IMR-90 (cell line): ENCODE results near the gene GZMM. TPM values are rescaled to one million over a fixed set of nuclear protein-coding genes. Genes with fewer than 3 reads are reported as not detected.

ENCODE experiments used
- ATAC-seq: fragments of 200-7000 bp; cut with Tn5 transposase; 2 replicates; pipeline ENCODE4 v1.9.1; 2020; ENCODE audit warnings: low read depth, mild to moderate bottlenecking, moderate library complexity
- BruUV-seq: library from RNA; stranded (reverse); fragments of 400-500 nt; replicated peaks from 2 replicates; lab custom pipeline; 2021; lab: Mats Ljungman, UMichigan
- CTCF ChIA-PET: fragments of 300-600 bp; formaldehyde crosslinking; extraction: SDS; loops from one replicate; lab custom pipeline; 2021; ENCODE audit warnings: antibody characterized with exemption; lab: Yijun Ruan, JAX
- POLR2A ChIA-PET: fragments of 300-600 bp; sonication (Branson Sonifier 250); formaldehyde crosslinking; loops from one replicate; lab custom pipeline; 2022; ENCODE audit warnings: antibody characterized with exemption; ENCODE audit not compliant: unreplicated experiment; lab: Charles Lee
- DNase-seq: peaks from one replicate; pipeline ENCODE4 v3.0.0; 2013
- H2AFZ ChIP-seq: replicated peaks from 2 replicates; pipeline ENCODE3; 2013; ENCODE audit warnings: low read length, mild to moderate bottlenecking; ENCODE audit not compliant: poor library complexity
- H2AK5ac ChIP-seq: 2 replicates; pipeline ENCODE4 v1.6.1; 2013; ENCODE audit warnings: low read depth, low read length, inconsistent platforms
- H2AK9ac ChIP-seq: replicated peaks from 2 replicates; pipeline ENCODE3; 2013; ENCODE audit warnings: mild to moderate bottlenecking, low read depth, low read length, moderate library complexity; ENCODE audit not compliant: poor library complexity
- H2BK120ac ChIP-seq: 2 replicates; pipeline ENCODE4 v1.6.1; 2013; ENCODE audit warnings: low read depth, low read length, inconsistent platforms
- H2BK15ac ChIP-seq: 3 replicates; pipeline ENCODE4 v1.6.1; 2013; ENCODE audit warnings: low read depth, low read length, inconsistent platforms
- H2BK20ac ChIP-seq: 2 replicates; pipeline ENCODE4 v1.6.1; 2013; ENCODE audit warnings: low read depth, mild to moderate bottlenecking, inconsistent platforms, low read length, moderate library complexity
- H2BK5ac ChIP-seq: 2 replicates; pipeline ENCODE4 v1.6.1; 2013; ENCODE audit warnings: mild to moderate bottlenecking, low read depth, low read length, inconsistent platforms; ENCODE audit not compliant: poor library complexity, severe bottlenecking
- H3K14ac ChIP-seq: replicated peaks from 2 replicates; pipeline ENCODE4 v1.6.1; 2013; ENCODE audit warnings: low read depth, low read length, inconsistent platforms
- H3K18ac ChIP-seq: 2 replicates; pipeline ENCODE4 v1.6.1; 2013; ENCODE audit warnings: low read depth, low read length, control low read depth
- H3K23ac ChIP-seq: 2 replicates; pipeline ENCODE4 v1.6.1; 2013; ENCODE audit warnings: low read depth, low read length, inconsistent platforms
- H3K27ac ChIP-seq: 2 replicates; pipeline ENCODE4 v1.5.1; 2013; ENCODE audit warnings: mild to moderate bottlenecking, control low read depth, low read length; ENCODE audit not compliant: insufficient read depth
- H3K27me3 ChIP-seq: 2 replicates; pipeline ENCODE4 v1.6.1; 2013; ENCODE audit warnings: low read length; ENCODE audit not compliant: control insufficient read depth, insufficient read depth
- H3K36me3 ChIP-seq: 2 replicates; pipeline ENCODE4 v1.6.1; 2013; ENCODE audit warnings: low read length, mixed read lengths; ENCODE audit not compliant: control insufficient read depth, insufficient read depth
- H3K4ac ChIP-seq: 2 replicates; pipeline ENCODE4 v1.6.1; 2013; ENCODE audit warnings: low read depth, low read length, inconsistent platforms
- H3K4me1 ChIP-seq: 2 replicates; pipeline ENCODE4 v1.6.1; 2013; ENCODE audit warnings: low read length, mixed read lengths; ENCODE audit not compliant: control insufficient read depth, insufficient read depth
- H3K4me2 ChIP-seq: 2 replicates; pipeline ENCODE4 v1.6.1; 2013; ENCODE audit warnings: low read depth, mild to moderate bottlenecking, control low read depth, low read length, moderate library complexity
- H3K4me3 ChIP-seq: 2 replicates; pipeline ENCODE4 v1.5.1; 2013; ENCODE audit warnings: low read depth, mild to moderate bottlenecking, control low read depth, low read length, moderate library complexity; ENCODE audit not compliant: insufficient read depth
- H3K56ac ChIP-seq: 2 replicates; pipeline ENCODE4 v1.6.1; 2013; ENCODE audit warnings: low read length, inconsistent platforms; ENCODE audit not compliant: insufficient read depth; ENCODE audit errors: extremely low read depth
- H3K79me1 ChIP-seq, 2 experiments: 2 replicates each; pipeline ENCODE4 v1.6.1; 2013; ENCODE audit warnings: low read length in 2 of 2, inconsistent platforms in 1 of 2, low read depth in 1 of 2
- H3K9ac ChIP-seq: 2 replicates; pipeline ENCODE4 v1.6.1; 2013; ENCODE audit warnings: low read depth, low read length, control low read depth
- H3K9me1 ChIP-seq: 2 replicates; pipeline ENCODE4 v1.6.1; 2013; ENCODE audit warnings: low read length, inconsistent platforms; ENCODE audit not compliant: insufficient read depth
- H3K9me3 ChIP-seq: 2 replicates; pipeline ENCODE4 v1.6.1; 2013; ENCODE audit warnings: low read length; ENCODE audit not compliant: control insufficient read depth, insufficient read depth
- H4K20me1 ChIP-seq: 2 replicates; pipeline ENCODE4 v1.6.1; 2013; ENCODE audit warnings: low read length, inconsistent platforms; ENCODE audit not compliant: insufficient read depth
- H4K5ac ChIP-seq: 2 replicates; pipeline ENCODE4 v1.6.1; 2013; ENCODE audit warnings: mild to moderate bottlenecking, low read depth, low read length, control low read depth
- H4K8ac ChIP-seq, 2 experiments: 2 replicates each; pipeline ENCODE4 v1.6.1; 2013; ENCODE audit warnings: low read depth in 2 of 2, low read length in 2 of 2, control low read depth in 1 of 2, inconsistent platforms in 1 of 2
- H4K91ac ChIP-seq: 2 replicates; pipeline ENCODE4 v1.6.1; 2013; ENCODE audit warnings: low read depth, low read length, inconsistent platforms; ENCODE audit not compliant: insufficient read depth
- BHLHE40 ChIP-seq: fragments of 150-350 bp; IDR thresholded peaks from 2 replicates; pipeline ENCODE4 v1.6.1; 2016; ENCODE audit warnings: mild to moderate bottlenecking, low read depth, low read length
- CEBPB ChIP-seq: IDR thresholded peaks from 2 replicates; pipeline ENCODE4 v1.6.1; 2012; ENCODE audit warnings: low read depth, low read length, improper control_type of control experiment
- CHD1 ChIP-seq: IDR thresholded peaks from 2 replicates; pipeline ENCODE4 v1.6.1; 2012; ENCODE audit warnings: low read depth, low read length, improper control_type of control experiment
- CTCF ChIP-seq: conservative IDR thresholded peaks from 2 replicates; pipeline ENCODE4 v1.5.1; 2012; ENCODE audit warnings: mild to moderate bottlenecking, low read depth, low read length, improper control_type of control experiment
- ELK1 ChIP-seq: fragments of 150-350 bp; IDR thresholded peaks from 2 replicates; pipeline ENCODE4 v1.6.1; 2016; ENCODE audit warnings: low read depth, mild to moderate bottlenecking, low read length, moderate library complexity, borderline replicate concordance
- FOS ChIP-seq: fragments of 150-350 bp; IDR thresholded peaks from 2 replicates; pipeline ENCODE4 v1.6.1; 2016; ENCODE audit warnings: low read depth, low read length
- MAZ ChIP-seq: IDR thresholded peaks from 2 replicates; pipeline ENCODE4 v1.6.1; 2012; ENCODE audit warnings: low read depth, mild to moderate bottlenecking, low read length, improper control_type of control experiment, moderate library complexity, borderline replicate concordance
- MXI1 ChIP-seq: IDR thresholded peaks from 2 replicates; pipeline ENCODE4 v1.6.1; 2012; ENCODE audit warnings: low read depth, mild to moderate bottlenecking, low read length, moderate library complexity, borderline replicate concordance
- NFE2L2 ChIP-seq: fragments of 150-350 bp; IDR thresholded peaks from 2 replicates; pipeline ENCODE4 v1.6.1; 2016; ENCODE audit warnings: low read depth, mild to moderate bottlenecking, low read length
- POLR2A ChIP-seq: IDR thresholded peaks from 2 replicates; pipeline ENCODE4 v1.6.1; 2012; ENCODE audit warnings: mild to moderate bottlenecking, low read depth, low read length
- RAD21 ChIP-seq: IDR thresholded peaks from 2 replicates; pipeline ENCODE4 v1.6.1; 2012; ENCODE audit warnings: low read length, improper control_type of control experiment
- RCOR1 ChIP-seq: IDR thresholded peaks from 2 replicates; pipeline ENCODE4 v1.6.1; 2012; ENCODE audit warnings: mild to moderate bottlenecking, low read length, improper control_type of control experiment; ENCODE audit not compliant: insufficient replicate concordance
- RFX5 ChIP-seq: IDR thresholded peaks from 2 replicates; pipeline ENCODE4 v1.8.0; 2012; ENCODE audit warnings: low read depth, mild to moderate bottlenecking, low read length, moderate library complexity
- SMC3 ChIP-seq: fragments of 150-350 bp; IDR thresholded peaks from 2 replicates; pipeline ENCODE4 v1.6.1; 2016; ENCODE audit warnings: low read depth, mild to moderate bottlenecking, antibody characterized with exemption, low read length, moderate library complexity
- WGBS, 2 experiments: methylation state at CpG; one replicate each; pipeline versions ENCODE4 v1.1.5 to v1.1.7; 2013; ENCODE audit warnings: missing lambda C conversion rate in 2 of 2; ENCODE audit not compliant: insufficient read length in 1 of 2; ENCODE audit errors: extremely low coverage in 2 of 2; 5-methylcytosine and 5-hydroxymethylcytosine counted together
- dilution Hi-C: fragments of 300-500 bp; cut with HindIII; formaldehyde crosslinking; loops from one replicate; pipeline ENCODE4 v1.14.3; 2018; ENCODE audit warnings: low sequenced_read_pairs; ENCODE audit not compliant: unreplicated experiment
- in situ Hi-C: fragments of 300-500 bp; cut with MboI; formaldehyde crosslinking; loops from 3 replicates; pipeline ENCODE4 v1.14.3; 2019; ENCODE audit warnings: low sequenced_read_pairs, inconsistent platforms, mixed read lengths
- intact Hi-C: fragments of 100-400 bp; cut with micrococcal nuclease; formaldehyde crosslinking; loops from 2 replicates; pipeline ENCODE4 v1.10.0; 2022
- polyA plus RNA-seq, 3 experiments: library from polyadenylated mRNA; depleted of rRNA; stranded (reverse); fragments of >200 nt; gene quantifications; 2 replicates each; pipeline ENCODE4 v1.2.3, GENCODE V29; 2012; ENCODE audit warnings: low replicate concordance in 1 of 3
- total RNA-seq: library from RNA; depleted of rRNA; stranded (reverse); fragments of >200 nt; gene quantifications from 2 replicates; pipeline ENCODE4 v1.2.3, GENCODE V29; 2012
- TF ChIP-seq, protein P1 (sequence below): fragments of 150-350 bp; IDR thresholded peaks from 2 replicates; pipeline ENCODE4 v1.6.1; 2017; ENCODE audit warnings: mild to moderate bottlenecking, antibody characterized with exemption, low read length, low read depth

GZMM gene
- total and polyA plus RNA-seq, 2 of the 4 experiments (the other 2 are of a cell fraction): 0.24 TPM; not detected in 1

GRCh38 chr19:591099-591958 is 47.5 kb downstream of the GZMM start:
- no TSS peak for BruUV-seq
- Histone ChIP-seq H3K9me3 (no peaks in the 10 kb centered on the region), H3K18ac (no peak overlapping the region), H4K8ac (no peak overlapping the region), H3K9me1 (no peaks in the 10 kb centered on the region), H3K14ac (no peak overlapping the region), H2BK120ac (no peak overlapping the region), H2BK20ac (no peak overlapping the region), H3K9ac (no peak overlapping the region), H2AK5ac (no peak overlapping the region), H3K4ac (no peak overlapping the region), H3K23ac (no peak overlapping the region), H2BK15ac (no peak overlapping the region), H2BK5ac (no peak overlapping the region), H4K91ac (no peak overlapping the region), H2AK9ac (no peak overlapping the region), H3K4me3 (no peak overlapping the region), H3K79me1 (no peaks in the 10 kb centered on the region), H3K4me1 (peaks cover 5% of the 10 kb centered on the region), H4K20me1 (peaks cover 32% of the 10 kb centered on the region), H3K27ac (no peak overlapping the region), H3K36me3 (no peaks in the 10 kb centered on the region), H2AFZ (peak overlapping the region; percentile 43), H3K27me3 (peaks cover 24% of the 10 kb centered on the region), H4K5ac (no peak overlapping the region), H3K56ac (no peak overlapping the region), H3K4me2 (no peak overlapping the region)
- in situ Hi-C loops (no loop called here), dilution Hi-C loops (no loop called here), intact Hi-C loops (no loop called here)
- ATAC-seq (peak; percentile 21; the same call in 1 of the 2 replicates), DNase-seq (no peak)
- ChIA-PET CTCF (no interaction called here), POLR2A (no interaction called here)
- 58% methylated on average over 39 of the region's 75 CpGs; no CpG with 5 or more reads in 1 of the 2 experiments for WGBS, 2 experiments
- TF ChIP-seq NFE2L2 (no peak), SMC3 (no peak), BHLHE40 (no peak), RCOR1 (no peak), MXI1 (no peak), FOS (no peak), POLR2A (no peak), ELK1 (no peak), RFX5 (no peak), MAZ (no peak), CTCF (no peak), CEBPB (no peak), RAD21 (no peak), CHD1 (no peak)
- TF ChIP-seq, protein P1, sequence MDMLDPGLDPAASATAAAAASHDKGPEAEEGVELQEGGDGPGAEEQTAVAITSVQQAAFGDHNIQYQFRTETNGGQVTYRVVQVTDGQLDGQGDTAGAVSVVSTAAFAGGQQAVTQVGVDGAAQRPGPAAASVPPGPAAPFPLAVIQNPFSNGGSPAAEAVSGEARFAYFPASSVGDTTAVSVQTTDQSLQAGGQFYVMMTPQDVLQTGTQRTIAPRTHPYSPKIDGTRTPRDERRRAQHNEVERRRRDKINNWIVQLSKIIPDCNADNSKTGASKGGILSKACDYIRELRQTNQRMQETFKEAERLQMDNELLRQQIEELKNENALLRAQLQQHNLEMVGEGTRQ: no peak
